WTC11 (cell line): Measurements from ENCODE around the gene LRSAM1. TPM values are rescaled to one million over a fixed set of nuclear protein-coding genes. Genes with fewer than 3 reads are reported as not detected.

Experiments used
- ATAC-seq: fragments of 200-7000 bp; cut with Tn5 transposase; 2 replicates; pipeline ENCODE4 v1.10.0; 2021; ENCODE audit warnings: mild to moderate bottlenecking, moderate library complexity
- CTCF ChIA-PET: fragments of 300-600 bp; sonication (Branson Sonifier 250); formaldehyde crosslinking; loops from one replicate; lab custom pipeline; 2021; ENCODE audit warnings: antibody characterized with exemption; lab: Charles Lee
- POLR2A ChIA-PET: fragments of 350-600 bp; sonication (Branson Sonifier 250); formaldehyde crosslinking; loops from one replicate; lab custom pipeline; 2021; ENCODE audit warnings: antibody characterized with exemption; lab: Charles Lee
- DNase-seq: peaks from one replicate; pipeline ENCODE4 v3.0.0; 2021; ENCODE audit warnings: low spot score
- H3K27ac Mint-ChIP-seq: 2 replicates; pipeline ENCODE4 v1.8.0; 2021; ENCODE audit warnings: mixed read lengths
- H3K27me3 Mint-ChIP-seq: 2 replicates; pipeline ENCODE4 v1.8.0; 2021; ENCODE audit warnings: low read depth, mild to moderate bottlenecking, moderate library complexity, mixed read lengths
- H3K36me3 Mint-ChIP-seq: 2 replicates; pipeline ENCODE4 v1.8.0; 2021; ENCODE audit warnings: mixed read lengths
- H3K4me1 Mint-ChIP-seq: 2 replicates; pipeline ENCODE4 v1.8.0; 2022; ENCODE audit warnings: mixed read lengths
- H3K4me3 Mint-ChIP-seq: 2 replicates; pipeline ENCODE4 v1.8.0; 2021; ENCODE audit warnings: mild to moderate bottlenecking, moderate library complexity, mixed read lengths
- H3K9me3 Mint-ChIP-seq: 2 replicates; pipeline ENCODE4 v1.8.0; 2021; ENCODE audit warnings: mixed read lengths
- GABPB1 ChIP-seq: sonication (generic); formaldehyde crosslinking; IDR thresholded peaks from 2 replicates; pipeline ENCODE4 v1.8.1; 2023; ENCODE audit warnings: mild to moderate bottlenecking, missing genetic modification reagents
- NFATC4 ChIP-seq: fragments of 250-450 bp; sonication (Bioruptor Pico); IDR thresholded peaks from 2 replicates; pipeline ENCODE4 v1.9.0; 2021; ENCODE audit warnings: mild to moderate bottlenecking
- NR1H2 ChIP-seq: sonication (generic); formaldehyde crosslinking; IDR thresholded peaks from 2 replicates; pipeline ENCODE4 v1.9.0; 2021; ENCODE audit warnings: mild to moderate bottlenecking, moderate library complexity, missing genetic modification reagents
- NR2C2 ChIP-seq: sonication (generic); formaldehyde crosslinking; IDR thresholded peaks from 2 replicates; pipeline ENCODE4 v1.8.0; 2022; ENCODE audit warnings: mild to moderate bottlenecking, missing genetic modification reagents
- SMAD4 ChIP-seq: sonication (generic); formaldehyde crosslinking; IDR thresholded peaks from 2 replicates; pipeline ENCODE4 v1.8.0; 2022; ENCODE audit warnings: mild to moderate bottlenecking, missing genetic modification reagents
- TCF7 ChIP-seq: sonication (generic); formaldehyde crosslinking; IDR thresholded peaks from 2 replicates; pipeline ENCODE4 v1.8.0; 2022; ENCODE audit warnings: mild to moderate bottlenecking, low read depth, missing genetic modification reagents, moderate library complexity
- ZNF121 ChIP-seq: sonication (generic); formaldehyde crosslinking; IDR thresholded peaks from 2 replicates; pipeline ENCODE4 v1.8.0; 2023; ENCODE audit warnings: missing genetic modification reagents
- ZNF232 ChIP-seq: sonication (generic); formaldehyde crosslinking; IDR thresholded peaks from 2 replicates; pipeline ENCODE4 v1.8.0; 2022; ENCODE audit warnings: mild to moderate bottlenecking, missing genetic modification reagents
- ZNF416 ChIP-seq: fragments of 250-450 bp; sonication (Bioruptor Pico); IDR thresholded peaks from 2 replicates; pipeline ENCODE4 v1.9.0; 2021; ENCODE audit warnings: mild to moderate bottlenecking, inconsistent platforms
- total RNA-seq: library from RNA; stranded (reverse); gene quantifications from 3 replicates; pipeline ENCODE4 v1.2.3, GENCODE V29; 2021
- TF ChIP-seq, protein P1 (sequence below): sonication (generic); formaldehyde crosslinking; IDR thresholded peaks from 2 replicates; pipeline ENCODE4 v1.8.1; 2022; ENCODE audit warnings: missing genetic modification reagents, borderline replicate concordance
- TF ChIP-seq, protein P2 (sequence below): fragments of 250-450 bp; sonication (Bioruptor Pico); IDR thresholded peaks from 2 replicates; pipeline ENCODE4 v1.9.0; 2021; ENCODE audit warnings: mild to moderate bottlenecking
- TF ChIP-seq, protein P3 (sequence below): sonication (generic); formaldehyde crosslinking; IDR thresholded peaks from 2 replicates; pipeline ENCODE4 v1.8.0; 2023; ENCODE audit warnings: mild to moderate bottlenecking, missing genetic modification reagents
- TF ChIP-seq, protein P4 (sequence below): fragments of 250-450 bp; sonication (Bioruptor Pico); IDR thresholded peaks from 2 replicates; pipeline ENCODE4 v1.9.0; 2021; ENCODE audit warnings: moderate library complexity, mild to moderate bottlenecking, inconsistent platforms, borderline replicate concordance
- TF ChIP-seq, protein P5 (sequence below): sonication (generic); formaldehyde crosslinking; IDR thresholded peaks from 2 replicates; pipeline ENCODE4 v1.8.0; 2023; ENCODE audit warnings: missing genetic modification reagents
- TF ChIP-seq, protein P6 (sequence below): sonication (generic); formaldehyde crosslinking; conservative IDR thresholded peaks from 2 replicates; pipeline ENCODE4 v1.8.1; 2023; ENCODE audit warnings: mild to moderate bottlenecking, low read depth, missing genetic modification reagents, moderate library complexity

LRSAM1 gene
- total RNA-seq, 1 experiment from 2014 or later = 32.4 TPM

DNA sequence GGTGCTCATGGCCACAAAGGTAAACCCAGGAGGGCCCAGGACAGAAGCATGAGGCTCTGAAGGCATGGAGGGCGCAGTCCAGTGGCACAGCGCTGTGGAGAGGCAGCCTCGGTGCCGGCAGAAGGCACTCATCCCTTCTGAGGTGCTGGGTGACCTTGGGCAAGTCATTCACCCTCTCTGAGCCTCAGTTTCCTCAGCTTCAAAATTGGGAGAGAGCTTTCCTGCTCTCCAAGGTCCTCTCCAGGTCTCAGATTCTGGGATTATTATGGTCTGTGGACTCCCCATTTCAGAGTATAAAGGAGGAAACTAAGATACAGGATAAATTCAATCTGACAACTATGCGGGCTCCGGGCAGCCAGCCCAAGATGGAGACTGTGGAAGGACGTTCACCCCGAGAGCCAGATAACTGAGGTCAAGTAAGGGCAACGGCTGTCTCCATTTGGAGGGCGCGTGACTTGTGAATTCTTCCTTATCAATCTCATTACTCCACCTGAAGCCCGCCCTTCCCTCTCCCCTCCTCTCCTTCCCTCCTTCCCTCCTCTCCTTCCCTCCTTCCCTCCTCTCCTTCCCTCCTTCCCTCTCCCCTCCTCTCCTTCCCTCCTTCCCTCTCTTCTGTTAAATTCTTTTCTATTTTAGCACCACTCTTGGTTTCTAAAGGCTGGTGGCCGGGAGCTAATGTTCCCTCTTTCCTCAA, 58.1 kb downstream of the LRSAM1 start (continued):
- TF ChIP-seq, protein P1, sequence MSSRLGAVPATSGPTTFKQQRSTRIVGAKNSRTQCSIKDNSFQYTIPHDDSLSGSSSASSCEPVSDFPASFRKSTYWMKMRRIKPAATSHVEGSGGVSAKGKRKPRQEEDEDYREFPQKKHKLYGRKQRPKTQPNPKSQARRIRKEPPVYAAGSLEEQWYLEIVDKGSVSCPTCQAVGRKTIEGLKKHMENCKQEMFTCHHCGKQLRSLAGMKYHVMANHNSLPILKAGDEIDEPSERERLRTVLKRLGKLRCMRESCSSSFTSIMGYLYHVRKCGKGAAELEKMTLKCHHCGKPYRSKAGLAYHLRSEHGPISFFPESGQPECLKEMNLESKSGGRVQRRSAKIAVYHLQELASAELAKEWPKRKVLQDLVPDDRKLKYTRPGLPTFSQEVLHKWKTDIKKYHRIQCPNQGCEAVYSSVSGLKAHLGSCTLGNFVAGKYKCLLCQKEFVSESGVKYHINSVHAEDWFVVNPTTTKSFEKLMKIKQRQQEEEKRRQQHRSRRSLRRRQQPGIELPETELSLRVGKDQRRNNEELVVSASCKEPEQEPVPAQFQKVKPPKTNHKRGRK (CRISPR knock-in tag) = no peak
- no peak for TF ChIP-seq SMAD4 (CRISPR knock-in tag)
- TF ChIP-seq NR2C2 (CRISPR knock-in tag) = no peak

DNA sequence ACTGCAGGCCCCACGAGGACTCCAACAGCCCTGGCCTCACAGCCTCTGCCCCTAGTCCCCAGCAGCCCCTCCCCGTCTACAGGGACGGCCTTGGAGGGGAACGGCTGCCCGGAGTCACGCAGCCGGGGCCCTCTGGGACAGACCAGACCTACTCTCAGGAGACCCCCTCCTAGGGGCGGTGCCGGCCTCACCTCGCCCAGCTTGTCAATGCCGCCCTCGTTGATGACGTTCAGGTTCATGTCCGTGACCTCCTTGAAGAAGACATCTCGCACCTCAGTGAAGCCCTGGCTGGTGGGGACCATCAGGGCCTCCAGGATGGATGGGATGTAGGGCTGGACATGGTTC, 58.6 kb downstream of the LRSAM1 start:
- no peak overlapping the region for H3K4me3 Mint-ChIP-seq
- DNase-seq = no peak
- no peaks in the 10 kb centered on the region for H3K9me3 Mint-ChIP-seq
- H3K4me1 Mint-ChIP-seq = peaks cover 10% of the 10 kb centered on the region
- ChIA-PET POLR2A (no interaction called here), CTCF (interaction anchor here (0.6 to 1.2 kb wide), 4 partner anchors 16 to 151 kb away, joined by 3 to 5 read pairs (median 3); no protein-coding TSS in a partner anchor)
- TF ChIP-seq GABPB1 = no peak
- TF ChIP-seq, protein P2, sequence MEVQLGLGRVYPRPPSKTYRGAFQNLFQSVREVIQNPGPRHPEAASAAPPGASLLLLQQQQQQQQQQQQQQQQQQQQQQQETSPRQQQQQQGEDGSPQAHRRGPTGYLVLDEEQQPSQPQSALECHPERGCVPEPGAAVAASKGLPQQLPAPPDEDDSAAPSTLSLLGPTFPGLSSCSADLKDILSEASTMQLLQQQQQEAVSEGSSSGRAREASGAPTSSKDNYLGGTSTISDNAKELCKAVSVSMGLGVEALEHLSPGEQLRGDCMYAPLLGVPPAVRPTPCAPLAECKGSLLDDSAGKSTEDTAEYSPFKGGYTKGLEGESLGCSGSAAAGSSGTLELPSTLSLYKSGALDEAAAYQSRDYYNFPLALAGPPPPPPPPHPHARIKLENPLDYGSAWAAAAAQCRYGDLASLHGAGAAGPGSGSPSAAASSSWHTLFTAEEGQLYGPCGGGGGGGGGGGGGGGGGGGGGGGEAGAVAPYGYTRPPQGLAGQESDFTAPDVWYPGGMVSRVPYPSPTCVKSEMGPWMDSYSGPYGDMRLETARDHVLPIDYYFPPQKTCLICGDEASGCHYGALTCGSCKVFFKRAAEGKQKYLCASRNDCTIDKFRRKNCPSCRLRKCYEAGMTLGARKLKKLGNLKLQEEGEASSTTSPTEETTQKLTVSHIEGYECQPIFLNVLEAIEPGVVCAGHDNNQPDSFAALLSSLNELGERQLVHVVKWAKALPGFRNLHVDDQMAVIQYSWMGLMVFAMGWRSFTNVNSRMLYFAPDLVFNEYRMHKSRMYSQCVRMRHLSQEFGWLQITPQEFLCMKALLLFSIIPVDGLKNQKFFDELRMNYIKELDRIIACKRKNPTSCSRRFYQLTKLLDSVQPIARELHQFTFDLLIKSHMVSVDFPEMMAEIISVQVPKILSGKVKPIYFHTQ (CRISPR knock-in tag) = no peak
- TF ChIP-seq, protein P3, sequence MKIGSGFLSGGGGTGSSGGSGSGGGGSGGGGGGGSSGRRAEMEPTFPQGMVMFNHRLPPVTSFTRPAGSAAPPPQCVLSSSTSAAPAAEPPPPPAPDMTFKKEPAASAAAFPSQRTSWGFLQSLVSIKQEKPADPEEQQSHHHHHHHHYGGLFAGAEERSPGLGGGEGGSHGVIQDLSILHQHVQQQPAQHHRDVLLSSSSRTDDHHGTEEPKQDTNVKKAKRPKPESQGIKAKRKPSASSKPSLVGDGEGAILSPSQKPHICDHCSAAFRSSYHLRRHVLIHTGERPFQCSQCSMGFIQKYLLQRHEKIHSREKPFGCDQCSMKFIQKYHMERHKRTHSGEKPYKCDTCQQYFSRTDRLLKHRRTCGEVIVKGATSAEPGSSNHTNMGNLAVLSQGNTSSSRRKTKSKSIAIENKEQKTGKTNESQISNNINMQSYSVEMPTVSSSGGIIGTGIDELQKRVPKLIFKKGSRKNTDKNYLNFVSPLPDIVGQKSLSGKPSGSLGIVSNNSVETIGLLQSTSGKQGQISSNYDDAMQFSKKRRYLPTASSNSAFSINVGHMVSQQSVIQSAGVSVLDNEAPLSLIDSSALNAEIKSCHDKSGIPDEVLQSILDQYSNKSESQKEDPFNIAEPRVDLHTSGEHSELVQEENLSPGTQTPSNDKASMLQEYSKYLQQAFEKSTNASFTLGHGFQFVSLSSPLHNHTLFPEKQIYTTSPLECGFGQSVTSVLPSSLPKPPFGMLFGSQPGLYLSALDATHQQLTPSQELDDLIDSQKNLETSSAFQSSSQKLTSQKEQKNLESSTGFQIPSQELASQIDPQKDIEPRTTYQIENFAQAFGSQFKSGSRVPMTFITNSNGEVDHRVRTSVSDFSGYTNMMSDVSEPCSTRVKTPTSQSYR (CRISPR knock-in tag) = no peak
- TF ChIP-seq TCF7 (CRISPR knock-in tag) = no peak
- TF ChIP-seq, protein P4, sequence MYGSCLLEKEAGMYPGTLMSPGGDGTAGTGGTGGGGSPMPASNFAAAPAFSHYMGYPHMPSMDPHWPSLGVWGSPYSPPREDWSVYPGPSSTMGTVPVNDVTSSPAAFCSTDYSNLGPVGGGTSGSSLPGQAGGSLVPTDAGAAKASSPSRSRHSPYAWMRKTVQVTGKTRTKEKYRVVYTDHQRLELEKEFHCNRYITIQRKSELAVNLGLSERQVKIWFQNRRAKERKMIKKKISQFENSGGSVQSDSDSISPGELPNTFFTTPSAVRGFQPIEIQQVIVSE (CRISPR knock-in tag) = no peak
- TF ChIP-seq ZNF121 (CRISPR knock-in tag) = no peak
- TF ChIP-seq, protein P5, sequence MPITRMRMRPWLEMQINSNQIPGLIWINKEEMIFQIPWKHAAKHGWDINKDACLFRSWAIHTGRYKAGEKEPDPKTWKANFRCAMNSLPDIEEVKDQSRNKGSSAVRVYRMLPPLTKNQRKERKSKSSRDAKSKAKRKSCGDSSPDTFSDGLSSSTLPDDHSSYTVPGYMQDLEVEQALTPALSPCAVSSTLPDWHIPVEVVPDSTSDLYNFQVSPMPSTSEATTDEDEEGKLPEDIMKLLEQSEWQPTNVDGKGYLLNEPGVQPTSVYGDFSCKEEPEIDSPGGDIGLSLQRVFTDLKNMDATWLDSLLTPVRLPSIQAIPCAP = no peak
- TF ChIP-seq ZNF232 = no peak
- TF ChIP-seq, protein P6, sequence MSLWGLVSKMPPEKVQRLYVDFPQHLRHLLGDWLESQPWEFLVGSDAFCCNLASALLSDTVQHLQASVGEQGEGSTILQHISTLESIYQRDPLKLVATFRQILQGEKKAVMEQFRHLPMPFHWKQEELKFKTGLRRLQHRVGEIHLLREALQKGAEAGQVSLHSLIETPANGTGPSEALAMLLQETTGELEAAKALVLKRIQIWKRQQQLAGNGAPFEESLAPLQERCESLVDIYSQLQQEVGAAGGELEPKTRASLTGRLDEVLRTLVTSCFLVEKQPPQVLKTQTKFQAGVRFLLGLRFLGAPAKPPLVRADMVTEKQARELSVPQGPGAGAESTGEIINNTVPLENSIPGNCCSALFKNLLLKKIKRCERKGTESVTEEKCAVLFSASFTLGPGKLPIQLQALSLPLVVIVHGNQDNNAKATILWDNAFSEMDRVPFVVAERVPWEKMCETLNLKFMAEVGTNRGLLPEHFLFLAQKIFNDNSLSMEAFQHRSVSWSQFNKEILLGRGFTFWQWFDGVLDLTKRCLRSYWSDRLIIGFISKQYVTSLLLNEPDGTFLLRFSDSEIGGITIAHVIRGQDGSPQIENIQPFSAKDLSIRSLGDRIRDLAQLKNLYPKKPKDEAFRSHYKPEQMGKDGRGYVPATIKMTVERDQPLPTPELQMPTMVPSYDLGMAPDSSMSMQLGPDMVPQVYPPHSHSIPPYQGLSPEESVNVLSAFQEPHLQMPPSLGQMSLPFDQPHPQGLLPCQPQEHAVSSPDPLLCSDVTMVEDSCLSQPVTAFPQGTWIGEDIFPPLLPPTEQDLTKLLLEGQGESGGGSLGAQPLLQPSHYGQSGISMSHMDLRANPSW = no peak
- no peak for TF ChIP-seq NFATC4 (CRISPR knock-in tag)
- TF ChIP-seq ZNF416 (CRISPR knock-in tag) = no peak
- no peak for TF ChIP-seq NR1H2 (CRISPR knock-in tag)
- peaks cover 8% of the 10 kb centered on the region for H3K36me3 Mint-ChIP-seq
- ATAC-seq = no peak
- no peak overlapping the region for H3K27ac Mint-ChIP-seq
- no peaks in the 10 kb centered on the region for H3K27me3 Mint-ChIP-seq
